Sigmoid colon (tissue), 4 donors: ENCODE data around the gene TUBGCP6.

Source experiments
- EP300 ChIP-seq, 4 donors: sonication (generic); formaldehyde crosslinking; IDR thresholded peaks; one replicate each; pipeline ENCODE4 v1.6.1; 2017; ENCODE audit warnings: antibody characterized with exemption in 4 of 4
- POLR2A ChIP-seq, 2 donors: fragments of 450-650 bp; IDR thresholded peaks; one replicate each; pipeline ENCODE4 v1.6.1; 2016; ENCODE audit warnings: antibody characterized with exemption in 2 of 2, mild to moderate bottlenecking in 2 of 2, moderate library complexity in 2 of 2
- TF ChIP-seq, protein P1 (sequence below), 4 experiments: fragments of 450-650 bp in 3 of 4; fragments of 200-600 bp in 1 of 4; IDR thresholded peaks; one replicate each; pipeline ENCODE4 v1.5.1; 2016 to 2019; ENCODE audit warnings: antibody characterized with exemption in 4 of 4, mild to moderate bottlenecking in 3 of 4, moderate library complexity in 2 of 4

DNA sequence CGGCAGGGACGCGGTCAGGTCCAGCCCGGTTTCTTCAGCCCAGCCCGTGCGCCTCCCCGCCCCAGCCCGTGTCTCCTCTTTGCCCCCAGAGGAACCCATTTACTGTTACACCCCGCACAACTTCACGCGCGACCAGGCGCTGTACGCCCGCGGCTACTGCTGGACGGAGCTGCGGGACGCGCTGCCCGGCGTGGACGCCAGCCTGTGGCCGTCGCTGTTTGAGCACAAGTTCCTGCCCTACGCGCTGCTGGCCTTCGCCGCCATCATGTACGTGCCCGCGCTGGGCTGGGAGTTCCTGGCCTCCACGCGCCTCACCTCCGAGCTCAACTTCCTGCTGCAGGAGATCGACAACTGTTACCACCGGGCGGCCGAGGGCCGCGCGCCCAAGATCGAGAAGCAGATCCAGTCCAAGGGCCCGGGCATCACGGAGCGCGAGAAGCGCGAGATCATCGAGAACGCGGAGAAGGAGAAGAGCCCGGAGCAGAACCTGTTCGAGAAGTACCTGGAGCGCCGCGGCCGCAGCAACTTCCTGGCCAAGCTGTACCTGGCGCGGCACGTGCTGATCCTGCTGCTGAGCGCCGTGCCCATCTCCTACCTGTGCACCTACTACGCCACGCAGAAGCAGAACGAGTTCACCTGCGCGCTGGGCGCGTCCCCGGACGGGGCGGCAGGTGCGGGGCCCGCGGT, 67.8 kb downstream of the TUBGCP6 start:
- TF ChIP-seq EP300 (IDR thresholded peaks at IDR 0.05): no peak
- TF ChIP-seq POLR2A (IDR thresholded peaks at IDR 0.05): no peak
- TF ChIP-seq, protein P1, sequence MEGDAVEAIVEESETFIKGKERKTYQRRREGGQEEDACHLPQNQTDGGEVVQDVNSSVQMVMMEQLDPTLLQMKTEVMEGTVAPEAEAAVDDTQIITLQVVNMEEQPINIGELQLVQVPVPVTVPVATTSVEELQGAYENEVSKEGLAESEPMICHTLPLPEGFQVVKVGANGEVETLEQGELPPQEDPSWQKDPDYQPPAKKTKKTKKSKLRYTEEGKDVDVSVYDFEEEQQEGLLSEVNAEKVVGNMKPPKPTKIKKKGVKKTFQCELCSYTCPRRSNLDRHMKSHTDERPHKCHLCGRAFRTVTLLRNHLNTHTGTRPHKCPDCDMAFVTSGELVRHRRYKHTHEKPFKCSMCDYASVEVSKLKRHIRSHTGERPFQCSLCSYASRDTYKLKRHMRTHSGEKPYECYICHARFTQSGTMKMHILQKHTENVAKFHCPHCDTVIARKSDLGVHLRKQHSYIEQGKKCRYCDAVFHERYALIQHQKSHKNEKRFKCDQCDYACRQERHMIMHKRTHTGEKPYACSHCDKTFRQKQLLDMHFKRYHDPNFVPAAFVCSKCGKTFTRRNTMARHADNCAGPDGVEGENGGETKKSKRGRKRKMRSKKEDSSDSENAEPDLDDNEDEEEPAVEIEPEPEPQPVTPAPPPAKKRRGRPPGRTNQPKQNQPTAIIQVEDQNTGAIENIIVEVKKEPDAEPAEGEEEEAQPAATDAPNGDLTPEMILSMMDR (IDR thresholded peaks at IDR 0.05): no peak
